SK-N-SH (cell line): ENCODE measurements around the gene ISG20. TPM values are rescaled to one million over a fixed set of nuclear protein-coding genes. Genes with fewer than 3 reads are reported as not detected.

Experiments
- CTCF ChIA-PET: fragments of 300-600, 350-600 bp; formaldehyde crosslinking; extraction: SDS; loops from one replicate; lab custom pipeline; 2021; lab: Yijun Ruan, JAX
- POLR2A ChIA-PET: fragments of 350-600 bp; sonication (Branson Sonifier 250); formaldehyde crosslinking; extraction: SDS; loops from one replicate; lab custom pipeline; 2020; ENCODE audit warnings: antibody characterized with exemption, inconsistent platforms; lab: Yijun Ruan, JAX
- DNase-seq: peaks from one replicate; pipeline ENCODE4 v3.0.0; 2012
- H2AFZ ChIP-seq: fragments of 200-600 bp; sonication (generic); 2 replicates; pipeline ENCODE4 v1.8.1; 2016; ENCODE audit warnings: antibody characterized with exemption, mild to moderate bottlenecking, low read depth
- H3F3A ChIP-seq: fragments of 200-600 bp; sonication (generic); replicated peaks from 2 replicates; pipeline ENCODE3; 2016; ENCODE audit warnings: antibody characterized with exemption, mild to moderate bottlenecking; ENCODE audit not compliant: insufficient read depth
- H3K27ac ChIP-seq, 2 experiments: fragments of 200-500 bp in 1 of 2; fragments of 200-600 bp in 1 of 2; sonication (Bioruptor generic) in 1 of 2; sonication (generic), shearing (Covaris generic) in 1 of 2; 2 replicates each; pipeline versions ENCODE4 v1.5.1 to v1.6.1; 2014 to 2016; ENCODE audit warnings: low read depth in 2 of 2, inconsistent platforms in 1 of 2, low read length in 1 of 2, mild to moderate bottlenecking in 1 of 2, mixed read lengths in 1 of 2
- H3K27me3 ChIP-seq: fragments of 200-600 bp; sonication (generic), shearing (Covaris generic); 2 replicates; pipeline ENCODE4 v1.6.1; 2016; ENCODE audit warnings: mixed run types; ENCODE audit not compliant: insufficient read depth
- H3K36me3 ChIP-seq, 2 experiments: fragments of 200-500 bp in 1 of 2; fragments of 200-600 bp in 1 of 2; sonication (Bioruptor generic) in 1 of 2; sonication (generic) in 1 of 2; replicated peaks in 1 of 2; 2 replicates each; pipeline versions ENCODE3 to v1.5.1; 2014 to 2016; ENCODE audit warnings: low read length in 1 of 2, mild to moderate bottlenecking in 1 of 2; ENCODE audit not compliant: insufficient read depth in 2 of 2, control insufficient read depth in 1 of 2
- H3K4me1 ChIP-seq, 2 experiments: fragments of 200-500 bp in 1 of 2; fragments of 200-600 bp in 1 of 2; sonication (Bioruptor generic) in 1 of 2; sonication (generic), shearing (Covaris generic) in 1 of 2; 2 replicates each; pipeline versions ENCODE4 v1.5.1 to v1.6.1; 2014 to 2016; ENCODE audit warnings: low read depth in 1 of 2, low read length in 1 of 2, mixed run types in 1 of 2; ENCODE audit not compliant: insufficient read depth in 2 of 2, control insufficient read depth in 1 of 2
- H3K4me2 ChIP-seq: fragments of 200-600 bp; sonication (generic), shearing (Covaris generic); 2 replicates; pipeline ENCODE4 v1.6.1; 2017; ENCODE audit warnings: mixed run types
- H3K4me3 ChIP-seq, 2 experiments: fragments of 200-500 bp in 1 of 2; fragments of 200-600 bp in 1 of 2; sonication (Bioruptor generic) in 1 of 2; sonication (generic), shearing (Covaris generic) in 1 of 2; 2 replicates each; pipeline versions ENCODE4 v1.5.1 to v1.8.1; 2014 to 2016; ENCODE audit warnings: low read depth in 2 of 2, inconsistent platforms in 1 of 2, low read length in 1 of 2, mild to moderate bottlenecking in 1 of 2, mixed read lengths in 1 of 2, moderate library complexity in 1 of 2
- H3K79me2 ChIP-seq: fragments of 200-600 bp; sonication (generic); 2 replicates; pipeline ENCODE4 v1.8.1; 2017; ENCODE audit warnings: mild to moderate bottlenecking; ENCODE audit not compliant: insufficient read depth
- H3K9ac ChIP-seq: fragments of 200-600 bp; sonication (generic); 2 replicates; pipeline ENCODE4 v1.6.1; 2017; ENCODE audit warnings: mixed run types
- H3K9me2 ChIP-seq: fragments of 200-600 bp; sonication (generic); 2 replicates; pipeline ENCODE4 v1.6.1; 2017; ENCODE audit warnings: mixed run types
- H3K9me3 ChIP-seq: fragments of 200-600 bp; sonication (generic); 2 replicates; pipeline ENCODE4 v1.6.1; 2017; ENCODE audit warnings: mixed run types, mild to moderate bottlenecking, moderate library complexity
- H4K20me1 ChIP-seq: fragments of 200-600 bp; sonication (generic); 2 replicates; pipeline ENCODE4 v1.6.1; 2017; ENCODE audit warnings: mild to moderate bottlenecking, mixed run types; ENCODE audit not compliant: insufficient read depth
- CHD2 ChIP-seq: fragments of 150-350 bp; IDR thresholded peaks from 2 replicates; pipeline ENCODE4 v1.6.1; 2018; ENCODE audit warnings: low read length; ENCODE audit not compliant: partially characterized antibody
- EP300 ChIP-seq, 2 experiments: IDR thresholded peaks; 2 replicates each; pipeline versions ENCODE4 v1.4.0 to v1.6.1; 2012; ENCODE audit warnings: borderline replicate concordance in 1 of 2, low read depth in 1 of 2, low read length in 1 of 2
- EZH2phosphoT487 ChIP-seq: fragments of 200-600 bp; sonication (generic); IDR thresholded peaks from 2 replicates; pipeline ENCODE4 v1.6.1; 2017; ENCODE audit warnings: low read depth, mixed run types, mild to moderate bottlenecking, antibody characterized with exemption, moderate library complexity, borderline replicate concordance
- FOSL2 ChIP-seq: IDR thresholded peaks from 2 replicates; pipeline ENCODE4 v1.4.0; 2012; ENCODE audit warnings: low read depth, mild to moderate bottlenecking, moderate library complexity, borderline replicate concordance
- FOXJ3 ChIP-seq: sonication (generic); formaldehyde crosslinking; IDR thresholded peaks from 2 replicates; pipeline ENCODE4 v1.5.1; 2020; ENCODE audit warnings: mild to moderate bottlenecking, missing genetic modification reagents
- FOXM1 ChIP-seq: IDR thresholded peaks from 2 replicates; pipeline ENCODE4 v1.4.0; 2012; ENCODE audit warnings: low read depth, mild to moderate bottlenecking
- GABPA ChIP-seq: IDR thresholded peaks from 2 replicates; pipeline ENCODE4 v1.4.0; 2012; ENCODE audit warnings: low read depth, mild to moderate bottlenecking
- GATA2 ChIP-seq: sonication (generic); formaldehyde crosslinking; IDR thresholded peaks from 2 replicates; pipeline ENCODE4 v1.5.0; 2020; ENCODE audit warnings: mild to moderate bottlenecking, missing genetic modification reagents
- JUND ChIP-seq: IDR thresholded peaks from 2 replicates; pipeline ENCODE4 v1.4.0; 2012
- MEF2A ChIP-seq: IDR thresholded peaks from 2 replicates; pipeline ENCODE4 v1.4.0; 2012; ENCODE audit warnings: low read depth, borderline replicate concordance
- MXI1 ChIP-seq: IDR thresholded peaks from 2 replicates; pipeline ENCODE4 v1.6.1; 2012; ENCODE audit warnings: mild to moderate bottlenecking, low read depth, low read length, improper control_type of control experiment
- NFIC ChIP-seq: IDR thresholded peaks from 2 replicates; pipeline ENCODE4 v1.4.0; 2012; ENCODE audit warnings: borderline replicate concordance
- NRF1 ChIP-seq: IDR thresholded peaks from 2 replicates; pipeline ENCODE4 v1.6.1; 2012; ENCODE audit warnings: low read depth, mild to moderate bottlenecking, low read length
- POLR2AphosphoS5 ChIP-seq: IDR thresholded peaks from 2 replicates; pipeline ENCODE4 v1.6.1; 2012; ENCODE audit warnings: low read depth, low read length
- RAD21 ChIP-seq: IDR thresholded peaks from 2 replicates; pipeline ENCODE4 v1.6.1; 2012; ENCODE audit warnings: mild to moderate bottlenecking, low read length
- RCOR1 ChIP-seq: fragments of 150-350 bp; IDR thresholded peaks from 2 replicates; pipeline ENCODE4 v1.6.1; 2017; ENCODE audit warnings: antibody characterized with exemption, low read length
- RFX5 ChIP-seq: IDR thresholded peaks from 2 replicates; pipeline ENCODE4 v1.6.1; 2012; ENCODE audit warnings: mild to moderate bottlenecking, improper control_type of control experiment, low read length
- RXRA ChIP-seq: IDR thresholded peaks from 2 replicates; pipeline ENCODE4 v1.4.0; 2012; ENCODE audit warnings: low read depth, mild to moderate bottlenecking, borderline replicate concordance
- SIN3A ChIP-seq: IDR thresholded peaks from 2 replicates; pipeline ENCODE4 v1.6.1; 2012; ENCODE audit warnings: low read depth, mild to moderate bottlenecking, low read length, moderate library complexity, borderline replicate concordance
- SMC3 ChIP-seq: IDR thresholded peaks from 2 replicates; pipeline ENCODE4 v1.6.1; 2012; ENCODE audit warnings: low read depth, low read length, improper control_type of control experiment
- TAF1 ChIP-seq: IDR thresholded peaks from 2 replicates; pipeline ENCODE4 v1.6.1; 2012; ENCODE audit warnings: low read depth, mild to moderate bottlenecking, low read length, moderate library complexity, borderline replicate concordance
- TCF12 ChIP-seq: IDR thresholded peaks from 2 replicates; pipeline ENCODE4 v1.4.0; 2012
- YY1 ChIP-seq: IDR thresholded peaks from 2 replicates; pipeline ENCODE4 v1.4.0; 2012; ENCODE audit warnings: low read depth, mild to moderate bottlenecking
- WGBS: methylation state at CpG from one replicate; pipeline ENCODE4 v1.1.6; 2017; ENCODE audit warnings: low lambda C conversion rate; 5-methylcytosine and 5-hydroxymethylcytosine counted together
- polyA plus RNA-seq, 3 experiments: library from polyadenylated mRNA; depleted of rRNA; stranded (reverse); fragments of >200 nt; gene quantifications; 2 replicates each; pipeline ENCODE4 v1.2.3, GENCODE V29; 2012
- TF ChIP-seq, protein P1 (sequence below): fragments of 150-350 bp; IDR thresholded peaks from 2 replicates; pipeline ENCODE4 v1.6.1; 2017; ENCODE audit warnings: antibody characterized with exemption, low read length, low read depth, borderline replicate concordance
- TF ChIP-seq, protein P2 (sequence below): IDR thresholded peaks from 2 replicates; pipeline ENCODE4 v1.4.0; 2012; ENCODE audit warnings: low read depth, borderline replicate concordance
- TF ChIP-seq, protein P3 (sequence below): fragments of 150-350 bp; IDR thresholded peaks from 2 replicates; pipeline ENCODE4 v1.6.1; 2016; ENCODE audit warnings: mild to moderate bottlenecking, low read depth, low read length
- TF ChIP-seq, protein P4 (sequence below): IDR thresholded peaks from 2 replicates; pipeline ENCODE4 v1.4.0; 2012; ENCODE audit warnings: low read depth, borderline replicate concordance
- TF ChIP-seq, protein P5 (sequence below): IDR thresholded peaks from 2 replicates; pipeline ENCODE4 v1.4.0; 2012; ENCODE audit warnings: low read depth

ISG20 gene
- polyA plus RNA-seq, 1 of the 3 experiments (the other 2 are of a cell fraction): 2.0 TPM

DNA sequence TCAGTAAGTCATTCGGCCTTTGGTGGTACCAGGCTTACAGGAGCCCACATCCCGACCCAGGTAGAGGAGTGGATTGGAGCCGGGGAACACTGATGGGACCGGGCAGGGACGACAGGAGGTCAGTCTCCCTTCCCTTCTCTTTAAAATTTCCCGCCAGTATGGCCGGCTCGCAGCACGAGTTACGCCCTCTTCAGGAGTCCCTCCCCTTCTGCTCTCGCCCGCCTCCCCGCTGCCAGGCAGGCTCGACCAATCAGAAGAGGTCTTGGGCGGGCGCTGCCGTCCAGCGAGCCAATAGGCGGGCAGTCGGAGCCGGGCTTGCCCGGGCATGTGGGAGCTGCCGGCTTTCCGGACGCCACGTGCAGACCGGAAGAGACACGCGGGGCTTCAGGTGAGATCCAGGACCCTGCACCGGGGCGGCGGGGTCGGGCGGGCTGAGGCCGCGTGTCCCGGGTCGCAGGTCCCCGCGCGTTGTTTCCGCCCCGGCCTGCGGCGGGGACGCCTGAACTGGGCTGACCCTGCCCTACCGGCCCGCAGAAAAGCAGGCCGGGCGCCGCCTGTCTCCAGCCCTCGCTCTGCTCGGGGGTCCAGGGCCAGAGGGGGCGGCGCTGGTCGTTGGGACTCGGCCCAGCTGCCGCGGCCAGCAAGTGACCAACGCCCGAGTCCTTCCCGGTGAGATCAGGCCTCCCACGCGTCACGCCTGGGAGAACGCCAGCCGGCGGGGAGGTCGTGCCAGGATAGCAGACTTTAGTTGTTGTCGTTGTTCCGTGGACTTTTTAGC, 17.6 kb upstream of the ISG20 start, which contains the start of gene AEN:
TSS of gene AEN (plus strand) at position 346 of the 778 bp plus-strand sequence. CDS start 4,870 bp downstream, outside the sequence.
- CTCF ChIA-PET: interaction anchor here (1.0 to 1.5 kb wide), 4 partner anchors 8 to 150 kb away, joined by 3 to 4 read pairs (median 3); no protein-coding TSS in a partner anchor
- POLR2A ChIA-PET: interaction anchor here (1.0 kb wide), 1 partner anchor 22 kb away, joined by 3 read pairs; no protein-coding TSS in a partner anchor
- H3K79me2 ChIP-seq: peaks cover 51% of the 10 kb centered on the region
- peak; percentile 79 for TF ChIP-seq TAF1
- TF ChIP-seq MXI1: peak; percentile 100
- TF ChIP-seq FOXM1: 0 out of 2 replicates have a peak, but pooled peaks have one; percentile 21
- TF ChIP-seq, protein P1, sequence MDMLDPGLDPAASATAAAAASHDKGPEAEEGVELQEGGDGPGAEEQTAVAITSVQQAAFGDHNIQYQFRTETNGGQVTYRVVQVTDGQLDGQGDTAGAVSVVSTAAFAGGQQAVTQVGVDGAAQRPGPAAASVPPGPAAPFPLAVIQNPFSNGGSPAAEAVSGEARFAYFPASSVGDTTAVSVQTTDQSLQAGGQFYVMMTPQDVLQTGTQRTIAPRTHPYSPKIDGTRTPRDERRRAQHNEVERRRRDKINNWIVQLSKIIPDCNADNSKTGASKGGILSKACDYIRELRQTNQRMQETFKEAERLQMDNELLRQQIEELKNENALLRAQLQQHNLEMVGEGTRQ: no peak
- peak; percentile 92 for TF ChIP-seq SIN3A
- TF ChIP-seq, protein P2, sequence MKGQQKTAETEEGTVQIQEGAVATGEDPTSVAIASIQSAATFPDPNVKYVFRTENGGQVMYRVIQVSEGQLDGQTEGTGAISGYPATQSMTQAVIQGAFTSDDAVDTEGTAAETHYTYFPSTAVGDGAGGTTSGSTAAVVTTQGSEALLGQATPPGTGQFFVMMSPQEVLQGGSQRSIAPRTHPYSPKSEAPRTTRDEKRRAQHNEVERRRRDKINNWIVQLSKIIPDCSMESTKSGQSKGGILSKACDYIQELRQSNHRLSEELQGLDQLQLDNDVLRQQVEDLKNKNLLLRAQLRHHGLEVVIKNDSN: peak; percentile 67
- no peak for TF ChIP-seq FOXJ3
- peak; percentile 76 for TF ChIP-seq CHD2
- no peak for TF ChIP-seq MEF2A
- TF ChIP-seq TCF12: no peak; the same call in 1 of the 2 replicates
- peak; percentile 54; the same call in 1 of the 2 replicates for TF ChIP-seq RFX5
- no peak for TF ChIP-seq EZH2phosphoT487
- no peak for TF ChIP-seq NFIC
- TF ChIP-seq JUND: no peak
- no peak for TF ChIP-seq RCOR1
- TF ChIP-seq RXRA: no peak
- no peak for TF ChIP-seq NRF1
- TF ChIP-seq, protein P3, sequence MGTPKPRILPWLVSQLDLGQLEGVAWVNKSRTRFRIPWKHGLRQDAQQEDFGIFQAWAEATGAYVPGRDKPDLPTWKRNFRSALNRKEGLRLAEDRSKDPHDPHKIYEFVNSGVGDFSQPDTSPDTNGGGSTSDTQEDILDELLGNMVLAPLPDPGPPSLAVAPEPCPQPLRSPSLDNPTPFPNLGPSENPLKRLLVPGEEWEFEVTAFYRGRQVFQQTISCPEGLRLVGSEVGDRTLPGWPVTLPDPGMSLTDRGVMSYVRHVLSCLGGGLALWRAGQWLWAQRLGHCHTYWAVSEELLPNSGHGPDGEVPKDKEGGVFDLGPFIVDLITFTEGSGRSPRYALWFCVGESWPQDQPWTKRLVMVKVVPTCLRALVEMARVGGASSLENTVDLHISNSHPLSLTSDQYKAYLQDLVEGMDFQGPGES: peak; percentile 55
- TF ChIP-seq, protein P4, sequence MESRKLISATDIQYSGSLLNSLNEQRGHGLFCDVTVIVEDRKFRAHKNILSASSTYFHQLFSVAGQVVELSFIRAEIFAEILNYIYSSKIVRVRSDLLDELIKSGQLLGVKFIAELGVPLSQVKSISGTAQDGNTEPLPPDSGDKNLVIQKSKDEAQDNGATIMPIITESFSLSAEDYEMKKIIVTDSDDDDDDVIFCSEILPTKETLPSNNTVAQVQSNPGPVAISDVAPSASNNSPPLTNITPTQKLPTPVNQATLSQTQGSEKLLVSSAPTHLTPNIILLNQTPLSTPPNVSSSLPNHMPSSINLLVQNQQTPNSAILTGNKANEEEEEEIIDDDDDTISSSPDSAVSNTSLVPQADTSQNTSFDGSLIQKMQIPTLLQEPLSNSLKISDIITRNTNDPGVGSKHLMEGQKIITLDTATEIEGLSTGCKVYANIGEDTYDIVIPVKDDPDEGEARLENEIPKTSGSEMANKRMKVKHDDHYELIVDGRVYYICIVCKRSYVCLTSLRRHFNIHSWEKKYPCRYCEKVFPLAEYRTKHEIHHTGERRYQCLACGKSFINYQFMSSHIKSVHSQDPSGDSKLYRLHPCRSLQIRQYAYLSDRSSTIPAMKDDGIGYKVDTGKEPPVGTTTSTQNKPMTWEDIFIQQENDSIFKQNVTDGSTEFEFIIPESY: no peak
- TF ChIP-seq GATA2: no peak
- TF ChIP-seq, protein P5, sequence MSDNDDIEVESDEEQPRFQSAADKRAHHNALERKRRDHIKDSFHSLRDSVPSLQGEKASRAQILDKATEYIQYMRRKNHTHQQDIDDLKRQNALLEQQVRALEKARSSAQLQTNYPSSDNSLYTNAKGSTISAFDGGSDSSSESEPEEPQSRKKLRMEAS: peak; percentile 100
- TF ChIP-seq YY1: peak; percentile 48; the same call in 1 of the 2 replicates
- no peak for TF ChIP-seq FOSL2
- TF ChIP-seq RAD21: no peak
- no peak for TF ChIP-seq EP300 (IDR thresholded peaks at IDR 0.05; ENCODE audit: borderline replicate concordance in 1 of 2, low read depth in 1 of 2, low read length in 1 of 2)
- TF ChIP-seq GABPA: peak; percentile 61
- TF ChIP-seq POLR2AphosphoS5: peak; percentile 78
- TF ChIP-seq SMC3: no peak

More for the DNA sequence above, 17.6 kb upstream of the ISG20 start, which contains the start of gene AEN:
- DNase-seq: peak; percentile 99
- Histone ChIP-seq H3K4me1 (peaks cover 17 to 18% of the 10 kb centered on the region in 2 experiments), H3K9me3 (no peaks in the 10 kb centered on the region), H3K27me3 (no peaks in the 10 kb centered on the region), H3K9me2 (no peaks in the 10 kb centered on the region), H4K20me1 (peaks cover 43% of the 10 kb centered on the region), H3K4me2 (peak within 1 kb of the TSS; percentile 95), H3K36me3 (peaks cover 13 to 16% of the 10 kb centered on the region in 2 experiments), H3F3A (no peaks in the 10 kb centered on the region), H2AFZ (peak within 1 kb of the TSS; percentile 54), H3K9ac (peak within 1 kb of the TSS; percentile 99), H3K27ac (peak within 1 kb of the TSS; percentile 84 to 89), H3K4me3 (peak within 1 kb of the TSS; percentile 87 to 93)
- WGBS: under 1% methylated on average over 24 of the region's 71 CpGs
